ENCODE data around the gene NABP2. TPM values are rescaled to one million over a fixed set of nuclear protein-coding genes. Genes with fewer than 3 reads are reported as not detected.

Gene NABP2
- total and polyA plus RNA-seq, 2 experiments from 2014 or later: 25.5 to 27.8 TPM

GRCh38 chr12:56257491-56258067 lies 33.4 kb downstream of the NABP2 start:
- Histone ChIP-seq H2AFZ (peak overlapping the region; percentile 84), H3K9me2 (ENCODE audit: insufficient read depth) (no peaks in the 10 kb centered on the region), H3K4me2 (peak overlapping the region; percentile 99), H3K4me3 (peak overlapping the region; percentile 95), H3K4me1 (ENCODE audit: insufficient read depth) (peaks cover 17% of the 10 kb centered on the region), H3K27me3 (ENCODE audit: insufficient read depth) (no peaks in the 10 kb centered on the region), H3K79me2 (replicated peaks; ENCODE audit: insufficient read depth) (peaks cover 13% of the 10 kb centered on the region; the same call in 1 of the 2 replicates), H3K27ac (ENCODE audit: low read depth) (peak overlapping the region; percentile 84), H3F3A (replicated peaks; ENCODE audit: low read depth) (peaks cover 27% of the 10 kb centered on the region), H4K20me1 (replicated peaks; ENCODE audit: insufficient read depth) (peaks cover 16% of the 10 kb centered on the region), H3K36me3 (ENCODE audit: insufficient read depth) (peaks cover 39% of the 10 kb centered on the region)
- DNase-seq (ENCODE audit: low spot score) (peak; percentile 87), ATAC-seq (peak; percentile 80)
- TF ChIP-seq CTCF (conservative IDR thresholded peaks at IDR 0.05; ENCODE audit: low read depth in 2 of 2) (no peak; a peak in 1 of 4 replicates), EZH2 (IDR thresholded peaks at IDR 0.05; ENCODE audit: low read depth, unreplicated experiment) (no peak), POLR2AphosphoS5 (IDR thresholded peaks at IDR 0.05; ENCODE audit: low read depth) (no peak; the same call in none of the 2 replicates), ETS1 (IDR thresholded peaks at IDR 0.05) (no peak), CREB1 (CRISPR knock-in tag; IDR thresholded peaks at IDR 0.05; ENCODE audit: low read depth) (no peak), EZH2phosphoT487 (IDR thresholded peaks at IDR 0.05; ENCODE audit: unreplicated experiment) (no peak), JUNB (IDR thresholded peaks at IDR 0.05; ENCODE audit: unreplicated experiment) (no peak), REST (IDR thresholded peaks at IDR 0.05; ENCODE audit: unreplicated experiment) (no peak), ZNF114 (CRISPR knock-in tag; IDR thresholded peaks at IDR 0.05) (no peak), ZNF331 (CRISPR knock-in tag; IDR thresholded peaks at IDR 0.05; ENCODE audit: low read depth) (no peak), STAT1 (IDR thresholded peaks at IDR 0.05; ENCODE audit: unreplicated experiment) (no peak), ZNF462 (CRISPR knock-in tag; IDR thresholded peaks at IDR 0.05) (no peak), NANOG (IDR thresholded peaks at IDR 0.05; ENCODE audit: borderline replicate concordance) (no peak)
- H3K4me1 Mint-ChIP-seq: peaks cover 18% of the 10 kb centered on the region
- peak overlapping the region; percentile 85 for H3K27ac Mint-ChIP-seq
- peak overlapping the region; percentile 94 for H3K4me3 Mint-ChIP-seq
- H3K27me3 Mint-ChIP-seq (ENCODE audit: insufficient read depth, low read depth, poor library complexity): peaks cover 18% of the 10 kb centered on the region
- H3K9me3 Mint-ChIP-seq: no peaks in the 10 kb centered on the region; the same call in 1 of the 3 replicates
- H3K36me3 Mint-ChIP-seq (ENCODE audit: low read depth): peaks cover 39% of the 10 kb centered on the region
